GM19043 (cell line): ENCODE measurements around the gene CCDC171.
A peak's percentile ranks its signal among the peaks of the same experiment; 100 is the strongest.

Source experiments
- ATAC-seq: cut with Tn5 transposase; IDR thresholded peaks from one replicate; pipeline ENCODE4 v1.9.1; 2021; ENCODE audit warnings: low read depth; ENCODE audit not compliant: unreplicated experiment

Gene CCDC171

DNA sequence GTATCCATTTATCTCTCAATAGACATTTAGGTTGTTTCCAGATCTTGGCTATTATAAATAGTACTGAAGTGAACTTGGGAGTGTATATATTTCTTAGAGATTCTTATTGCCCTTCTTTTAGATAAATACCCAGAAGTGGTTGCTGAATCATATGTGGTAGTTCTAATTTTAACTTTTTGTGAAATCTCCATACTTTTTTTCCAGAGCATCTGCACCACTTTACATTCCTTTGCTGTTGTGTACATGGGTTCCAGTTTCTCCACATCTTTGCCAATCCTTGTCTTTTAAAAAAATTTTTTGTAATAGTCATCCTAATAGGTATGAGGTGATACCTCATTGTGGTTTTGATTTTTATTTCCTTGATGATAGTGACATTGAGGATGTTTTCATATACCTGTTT, 303.7 kb downstream of the CCDC171 start:
- no peak for ATAC-seq

DNA sequence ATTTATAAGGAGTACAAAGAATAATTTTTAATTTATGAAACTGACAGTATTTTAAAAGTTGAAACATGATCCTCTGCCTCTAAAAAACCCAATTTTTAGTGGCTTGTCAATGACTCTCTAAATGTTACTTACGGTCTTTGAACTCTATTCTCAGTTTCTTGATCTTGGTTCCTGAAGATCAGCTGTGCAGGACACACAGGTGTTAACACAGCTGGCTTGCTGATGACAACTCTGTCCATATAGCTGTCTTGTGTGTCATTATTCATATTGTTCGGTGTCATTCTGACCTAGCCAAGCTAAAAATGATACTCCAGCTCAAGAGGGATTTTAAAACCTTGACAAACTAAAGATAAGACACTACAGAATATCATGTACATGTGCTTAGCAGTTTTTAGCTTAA, 314.5 kb downstream of the CCDC171 start:
- ATAC-seq: no peak

DNA sequence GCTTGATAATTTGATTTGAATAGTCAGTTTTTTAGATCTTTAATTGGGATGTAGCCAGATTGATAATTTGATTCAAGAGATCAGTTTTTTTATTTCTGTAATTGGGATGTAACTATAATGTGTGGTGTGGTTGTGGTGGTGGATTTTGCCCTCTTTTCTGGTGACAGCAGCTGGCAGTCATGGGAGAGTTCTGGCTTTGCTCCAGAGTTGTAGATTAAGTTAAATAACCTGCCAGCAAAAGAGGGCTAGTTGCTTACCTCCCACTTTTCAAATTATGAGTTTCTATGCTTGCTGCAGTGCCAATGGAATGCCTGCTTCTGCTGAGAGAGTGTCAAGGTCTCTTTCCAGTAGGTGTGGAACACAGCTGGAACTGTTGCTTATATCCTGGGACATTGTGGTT, 315.1 kb downstream of the CCDC171 start:
- ATAC-seq: no peak

DNA sequence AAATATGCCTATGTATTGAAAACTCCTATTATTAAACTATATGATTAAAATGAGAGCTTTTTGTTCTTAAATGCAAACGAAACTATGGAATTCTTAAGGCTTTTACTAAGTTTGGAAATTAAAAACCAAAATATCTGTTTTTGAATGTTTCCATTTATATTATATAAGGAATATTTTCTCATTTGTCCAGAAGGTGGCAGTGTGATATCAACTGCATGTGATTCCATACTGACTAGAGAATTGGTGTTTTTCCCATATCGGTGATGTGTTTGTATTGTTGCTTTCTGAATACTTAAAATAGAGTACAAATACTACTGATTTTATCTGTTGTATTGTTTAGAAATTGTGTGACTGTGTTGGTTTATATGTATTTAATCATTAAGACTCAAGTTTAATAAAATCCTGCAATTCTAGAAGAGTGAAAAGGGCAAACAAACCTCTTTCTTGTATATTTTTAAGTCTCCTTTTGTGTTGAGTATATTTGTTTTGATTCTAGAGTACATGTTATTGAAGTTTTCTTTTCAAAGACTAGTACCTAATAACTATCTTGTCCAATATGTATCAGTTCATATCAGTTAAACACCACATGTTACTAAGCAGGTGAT, 320.8 kb downstream of the CCDC171 start:
- ATAC-seq: peak; percentile 72

DNA sequence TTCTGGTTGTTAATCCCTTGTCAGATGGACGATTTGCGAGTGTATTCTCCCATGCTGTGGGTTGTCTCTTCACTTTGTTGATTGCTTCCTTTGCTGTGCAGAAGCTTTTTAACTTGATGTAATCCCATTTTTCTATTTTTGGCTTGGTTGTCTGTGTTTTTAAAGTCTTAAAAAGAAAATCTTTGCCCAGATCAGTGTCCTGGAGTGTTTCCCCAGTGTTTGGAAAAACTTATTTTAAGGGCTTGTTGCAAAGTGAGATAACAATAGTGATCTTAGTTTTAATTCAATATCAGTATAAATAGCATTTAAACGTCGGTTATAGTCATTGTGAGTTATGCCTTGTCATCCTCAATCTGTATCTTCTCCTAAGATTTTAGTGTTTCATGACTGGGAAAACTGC, 329.5 kb downstream of the CCDC171 start:
- ATAC-seq: no peak

DNA sequence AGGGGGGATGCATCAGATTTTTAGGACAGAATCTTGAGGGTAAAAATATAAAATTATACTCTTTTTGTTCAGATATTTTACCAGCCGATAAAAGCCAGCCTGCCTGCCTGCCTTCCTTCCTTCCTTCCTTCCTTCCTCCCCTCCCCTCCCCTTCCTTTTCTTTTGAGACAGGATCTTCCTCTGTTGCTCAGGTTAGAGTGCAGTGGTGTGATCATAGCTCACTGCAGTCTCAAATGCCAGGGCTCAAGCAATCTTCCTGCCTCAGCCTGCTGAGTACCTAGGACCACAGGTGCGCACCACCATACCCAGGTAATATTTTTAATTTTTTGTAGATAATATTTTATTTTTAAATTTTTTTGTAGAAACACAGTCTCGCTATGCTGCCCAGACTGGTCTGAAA, 330.0 kb downstream of the CCDC171 start:
- no peak for ATAC-seq

DNA sequence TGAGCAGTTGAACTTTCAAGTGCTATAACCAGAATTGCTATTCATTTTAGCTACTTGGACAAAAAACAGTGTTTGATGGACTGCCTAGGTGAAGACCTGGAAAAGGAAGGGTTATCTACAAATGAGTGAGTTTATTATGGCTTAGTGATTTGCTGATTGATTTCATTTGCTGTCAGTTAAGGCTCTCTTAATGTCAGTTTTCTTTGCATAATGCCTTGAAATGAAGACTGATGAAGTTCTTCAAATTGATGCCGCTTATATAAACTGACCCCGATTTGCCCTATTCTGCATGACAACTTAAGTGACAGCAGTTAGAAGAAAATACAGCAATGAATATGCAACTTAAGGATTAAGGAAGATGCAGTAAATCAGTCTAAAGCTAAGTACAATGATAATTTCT, 332.6 kb downstream of the CCDC171 start:
- no peak for ATAC-seq

DNA sequence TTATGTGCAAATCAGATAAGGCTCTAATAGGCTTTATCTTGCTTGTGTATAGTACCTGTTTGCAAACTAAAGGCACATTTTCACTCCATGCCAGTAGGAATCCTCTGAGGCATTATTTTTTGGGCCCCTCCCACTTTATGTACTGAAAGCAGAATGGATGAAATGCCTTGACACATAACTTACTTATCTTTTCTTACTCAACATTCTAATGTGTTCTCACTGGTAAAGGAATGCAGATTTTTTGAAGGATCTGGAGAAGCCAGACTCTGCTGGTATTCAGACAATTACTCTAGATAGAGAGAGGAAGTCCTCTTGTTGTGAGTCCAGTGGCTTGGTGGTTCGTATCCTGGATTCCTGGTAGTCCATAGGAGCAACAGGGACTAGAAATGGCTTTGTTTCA, 336.7 kb downstream of the CCDC171 start:
- no peak for ATAC-seq

DNA sequence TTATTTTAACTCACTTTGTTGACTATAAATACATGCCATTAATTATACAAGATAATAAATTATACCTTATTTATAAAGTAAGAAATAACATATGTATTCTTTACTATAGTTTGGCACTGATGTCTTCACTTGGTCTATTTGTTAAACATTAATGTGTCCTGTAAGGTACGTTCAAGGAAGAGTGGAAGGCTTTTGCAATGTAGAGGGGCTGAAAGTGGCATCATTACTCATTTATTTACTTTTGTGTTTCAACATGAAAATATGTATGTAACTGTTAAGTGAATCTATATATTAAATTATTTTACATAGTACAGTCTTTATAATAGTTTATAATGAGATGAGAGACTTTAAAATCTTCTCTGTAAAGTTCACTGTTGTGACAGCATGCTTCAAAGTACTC, 348.7 kb downstream of the CCDC171 start:
- no peak for ATAC-seq

DNA sequence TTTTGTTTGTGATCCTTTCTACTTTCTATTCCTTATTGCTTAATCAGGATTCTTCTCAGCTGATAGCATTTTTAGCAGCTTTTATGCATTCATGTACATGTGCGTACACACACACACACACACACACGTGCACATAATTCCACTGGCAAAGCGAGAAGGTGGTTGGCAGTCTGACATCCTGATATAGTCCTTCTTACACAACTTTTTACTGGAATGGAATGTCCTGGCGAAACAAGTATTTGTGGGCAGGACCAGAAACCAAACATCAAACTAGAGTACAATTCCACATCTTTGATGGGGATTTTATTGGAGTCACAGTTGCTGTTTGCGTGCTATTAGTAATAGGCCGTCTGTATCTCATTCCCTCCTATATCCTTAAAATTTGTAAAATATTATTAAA, 356.5 kb downstream of the CCDC171 start:
- no peak for ATAC-seq

DNA sequence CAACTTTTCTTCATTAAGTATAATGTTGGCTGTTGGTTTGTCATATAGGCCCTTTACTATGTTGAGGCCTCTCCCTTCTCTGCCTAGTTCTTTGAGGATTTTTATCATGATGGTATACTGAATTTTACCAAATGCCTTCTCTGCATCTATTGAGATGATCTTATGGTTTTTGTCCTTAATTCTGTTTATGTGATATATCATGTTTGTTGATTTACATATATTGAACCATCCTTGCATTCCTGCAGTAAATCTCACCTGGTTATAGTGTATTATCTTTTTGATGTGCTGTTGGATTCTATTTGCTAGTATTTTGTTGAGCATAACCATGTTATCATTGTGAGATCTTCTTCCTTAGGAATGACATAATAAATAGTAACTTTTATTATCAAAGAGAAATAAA, 362.9 kb downstream of the CCDC171 start:
- ATAC-seq: no peak

DNA sequence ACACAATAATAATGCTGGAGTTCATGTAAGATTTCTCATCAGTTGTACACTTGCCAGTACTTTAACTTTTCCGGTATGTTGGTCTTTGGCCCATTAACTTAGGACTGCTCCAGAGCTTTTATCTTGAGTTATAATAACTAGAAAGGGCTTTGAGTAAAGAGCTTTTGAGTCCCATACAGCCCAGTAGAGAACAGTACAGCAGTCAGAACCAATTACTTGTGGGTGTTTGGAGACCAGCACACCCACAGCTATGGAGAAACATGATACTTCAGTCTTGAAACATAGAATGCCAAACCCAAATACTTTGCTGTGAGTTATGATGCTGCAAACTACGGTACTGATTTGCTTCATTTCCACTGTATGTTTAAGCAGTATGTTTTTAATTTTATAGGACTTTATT, 374.3 kb downstream of the CCDC171 start:
- ATAC-seq: no peak

DNA sequence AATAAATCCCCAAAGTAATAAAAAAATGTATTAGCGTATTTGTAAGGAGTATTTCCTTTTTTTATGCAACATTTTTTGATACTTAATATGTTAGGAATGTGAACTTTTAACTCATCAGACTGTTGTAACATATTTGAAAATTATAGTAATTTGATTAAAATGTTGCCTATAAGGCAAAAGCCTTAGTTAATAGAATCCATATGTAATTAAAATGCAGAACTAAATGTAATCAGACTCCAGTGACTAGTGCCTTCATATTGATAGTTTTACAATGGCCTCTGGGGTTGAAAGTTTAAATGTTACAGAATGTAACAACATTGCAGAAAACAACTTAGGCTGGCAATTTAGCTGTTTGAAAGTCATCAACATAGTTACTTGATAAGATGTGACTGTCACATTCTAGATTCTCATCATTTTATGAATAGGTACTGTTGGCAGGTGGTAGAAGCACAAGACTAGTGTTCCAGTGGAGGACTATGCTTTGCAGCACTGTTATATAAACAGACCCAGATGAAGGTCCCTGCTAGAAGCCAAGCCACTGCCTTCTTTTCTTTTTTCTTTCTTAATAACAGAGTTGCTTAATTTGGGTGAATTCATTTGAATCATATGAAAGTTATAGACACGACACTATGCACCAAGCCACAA, 382.9 kb downstream of the CCDC171 start:
- no peak for ATAC-seq

DNA sequence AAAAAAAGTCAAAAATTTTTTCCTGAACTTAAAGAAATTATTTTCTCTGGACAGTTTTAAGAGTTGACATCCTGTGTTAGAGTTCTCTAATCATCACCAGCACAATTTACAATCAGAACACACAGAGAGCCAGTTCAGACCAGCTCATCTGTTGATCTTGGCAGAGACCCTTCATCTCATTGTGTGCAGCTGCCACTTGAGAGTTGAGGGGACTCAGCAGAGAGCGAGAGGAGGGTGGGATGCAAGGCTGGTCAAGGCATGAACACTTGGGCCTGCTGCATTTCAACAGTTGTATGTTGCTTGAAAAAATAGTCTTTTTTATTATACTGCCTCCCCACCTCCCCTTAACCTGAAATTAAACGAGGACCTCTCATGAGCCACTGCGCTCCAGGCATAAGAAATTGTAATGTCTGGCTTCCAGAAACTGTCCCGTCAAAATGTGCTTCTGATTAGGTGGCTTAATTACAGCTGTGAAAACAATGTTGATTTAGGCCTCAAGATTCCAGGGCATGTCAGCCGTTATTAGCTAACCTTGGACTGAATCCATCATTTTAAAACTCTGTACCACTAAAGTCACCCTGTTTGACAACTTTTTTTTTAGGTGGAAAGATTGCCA, 383.6 kb downstream of the CCDC171 start:
- no peak for ATAC-seq

DNA sequence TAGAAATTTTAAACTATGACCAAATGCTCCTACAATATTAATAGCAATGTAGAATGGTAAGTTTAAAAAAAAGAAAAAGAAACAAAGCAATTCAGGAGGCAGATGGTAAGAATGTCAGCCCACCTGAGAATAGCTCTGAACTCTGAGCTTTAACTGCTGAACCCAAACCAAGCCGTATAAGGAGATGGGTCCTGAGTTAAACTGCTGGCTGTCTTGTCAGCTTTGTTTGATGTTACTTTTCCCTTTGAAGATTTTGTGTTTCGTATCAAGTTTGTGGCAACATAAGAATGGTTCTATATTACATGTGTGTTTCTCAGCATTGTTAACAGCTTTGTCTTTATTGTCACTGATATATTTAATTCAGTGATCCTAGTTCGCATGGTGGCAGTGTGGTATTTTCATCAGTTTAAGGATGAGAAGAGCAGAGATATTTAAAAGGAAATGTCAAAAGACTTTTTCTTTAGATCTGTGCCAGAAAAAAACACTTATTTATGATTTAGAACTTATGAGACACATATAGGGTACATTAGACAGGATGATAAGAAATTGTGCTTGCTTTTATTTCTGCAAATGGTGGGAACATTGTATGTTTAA, 390.1 kb downstream of the CCDC171 start:
- ATAC-seq: no peak

DNA sequence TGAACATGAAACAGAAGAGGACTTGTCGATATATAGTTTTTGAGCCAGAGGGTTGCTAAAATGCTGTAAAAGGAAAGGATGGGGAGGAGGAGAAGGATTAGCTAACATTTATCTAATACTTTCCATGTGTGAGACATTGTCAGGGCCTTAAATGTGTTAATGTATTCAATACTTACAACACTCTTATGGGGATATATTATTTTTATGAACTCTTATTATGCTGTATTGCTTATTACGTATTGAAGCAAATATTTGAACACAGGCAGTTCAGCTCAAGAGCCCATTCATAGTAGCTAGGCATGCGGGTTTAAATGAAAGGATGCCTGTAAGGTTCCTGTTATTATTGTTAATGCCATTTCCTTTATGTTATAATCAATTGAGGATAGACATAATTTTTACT, 391.5 kb downstream of the CCDC171 start:
- no peak for ATAC-seq

DNA sequence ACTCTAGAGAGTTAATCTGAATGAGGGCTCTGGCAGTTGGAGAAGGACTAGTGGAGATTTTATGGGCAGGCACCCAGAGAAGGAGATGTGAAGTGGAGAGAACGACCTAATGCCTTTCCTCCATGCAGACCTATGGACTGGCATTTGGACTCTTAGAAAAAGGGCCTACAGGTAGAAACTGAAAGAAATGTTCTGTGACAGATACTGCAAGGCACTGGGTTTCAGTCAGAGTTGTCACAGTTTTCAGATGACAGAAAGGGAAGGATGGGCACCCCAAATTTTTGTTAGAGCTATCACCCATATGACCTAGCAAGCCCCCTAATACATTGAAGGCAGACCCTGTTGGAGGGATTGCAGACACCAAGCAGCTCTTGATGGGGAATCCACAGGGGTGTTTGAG, 406.8 kb downstream of the CCDC171 start:
- ATAC-seq: no peak

DNA sequence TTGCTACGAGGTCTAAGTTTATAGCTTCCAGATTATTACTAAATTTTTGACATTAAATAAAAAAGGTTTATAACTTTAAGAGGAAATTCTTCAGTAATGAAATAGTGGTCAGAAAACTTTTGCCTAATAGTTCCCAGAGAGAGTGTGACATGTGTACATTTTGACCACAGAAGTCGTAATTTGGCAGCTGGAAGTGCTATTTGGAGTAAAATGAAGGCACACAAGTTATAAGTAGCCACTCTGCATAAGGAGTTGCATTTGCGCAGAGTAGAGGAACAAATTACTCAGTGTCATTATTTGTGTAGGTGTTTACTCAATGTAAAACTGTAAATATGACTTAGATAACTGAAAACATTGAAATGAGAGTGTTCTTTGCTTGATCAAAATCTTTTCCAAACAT, 408.4 kb downstream of the CCDC171 start:
- ATAC-seq: no peak

DNA sequence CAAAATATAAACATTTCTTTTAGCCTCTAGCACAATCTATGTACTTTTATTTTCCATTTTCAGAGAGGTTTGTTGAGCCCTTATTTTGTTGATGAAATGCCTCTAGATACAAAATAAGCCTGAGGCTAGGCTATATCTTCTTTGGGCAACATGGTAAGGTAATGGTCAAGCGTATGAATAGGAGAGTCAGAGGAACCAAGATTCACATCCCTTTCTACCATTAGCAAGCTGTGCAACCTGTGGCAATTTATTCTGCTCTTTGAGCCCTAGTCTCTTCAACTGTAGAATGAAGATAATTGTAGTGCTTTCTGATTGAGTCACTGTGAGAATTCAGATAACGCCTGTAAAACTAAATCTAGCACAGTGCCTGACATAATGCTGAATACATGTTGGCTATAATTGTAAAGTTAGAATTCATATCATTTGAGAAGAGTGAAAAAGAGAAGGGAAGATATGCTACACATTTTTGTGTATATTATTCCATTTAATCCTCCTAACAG, 412.5 kb downstream of the CCDC171 start:
- no peak for ATAC-seq

DNA sequence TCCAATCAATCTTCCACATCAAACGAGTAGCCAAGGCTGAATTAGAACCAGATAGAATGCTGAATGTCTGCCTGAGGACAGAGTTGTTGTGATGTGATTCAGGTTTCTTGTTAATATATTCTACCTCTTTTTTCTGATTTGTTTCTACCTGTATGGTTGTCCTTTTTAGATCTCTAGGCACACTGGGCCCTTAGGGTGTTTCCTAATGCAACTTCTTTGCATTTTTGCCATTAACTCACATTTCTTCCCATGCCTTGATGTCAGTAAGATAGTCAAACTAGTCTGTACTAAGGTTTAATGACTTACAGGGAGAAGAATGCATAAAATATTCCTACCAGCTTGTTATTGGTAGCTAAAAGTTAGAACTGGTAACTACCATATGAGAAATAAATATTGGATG, 413.6 kb downstream of the CCDC171 start:
- no peak for ATAC-seq

DNA sequence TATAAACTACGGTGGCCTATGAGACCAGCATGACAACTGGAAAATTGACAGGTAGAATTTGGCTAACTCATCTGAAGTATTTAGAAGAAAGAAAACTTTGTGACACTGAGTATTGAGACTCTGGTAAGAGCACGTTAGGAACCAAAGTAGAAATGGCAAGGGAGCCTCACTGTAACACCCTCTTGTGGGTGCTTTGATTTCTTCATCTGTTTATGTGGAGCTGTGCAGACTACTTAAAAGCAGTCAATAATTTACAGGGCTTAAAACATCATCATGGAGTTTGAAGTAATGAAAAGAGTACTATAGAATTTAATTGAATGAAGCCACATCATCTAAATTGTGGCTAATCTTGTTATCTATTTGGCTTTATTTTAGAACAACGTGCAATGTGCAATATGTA, 414.2 kb downstream of the CCDC171 start:
- ATAC-seq: no peak

DNA sequence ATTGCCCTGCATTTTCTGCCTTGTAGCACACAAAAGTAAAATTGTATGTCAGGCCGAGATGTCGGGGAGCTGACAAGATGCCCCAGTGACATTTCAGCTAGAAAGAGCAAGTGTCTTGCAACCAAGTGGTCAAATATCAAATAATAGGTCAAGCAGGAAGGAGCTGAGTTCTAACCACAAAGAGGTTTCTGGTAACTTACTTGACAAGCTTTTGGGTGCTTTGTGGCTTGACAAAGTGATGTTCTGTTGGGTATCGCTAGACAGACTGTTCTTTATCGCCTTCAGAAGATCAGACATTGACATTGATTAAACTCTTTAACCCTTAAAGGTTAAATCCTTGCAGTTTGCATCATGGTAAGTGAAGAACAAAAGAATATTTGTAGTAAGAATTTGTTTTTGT, 419.9 kb downstream of the CCDC171 start:
- ATAC-seq: no peak
